ENCODE measurements around the gene SLC9B2.

Gene SLC9B2

DNA sequence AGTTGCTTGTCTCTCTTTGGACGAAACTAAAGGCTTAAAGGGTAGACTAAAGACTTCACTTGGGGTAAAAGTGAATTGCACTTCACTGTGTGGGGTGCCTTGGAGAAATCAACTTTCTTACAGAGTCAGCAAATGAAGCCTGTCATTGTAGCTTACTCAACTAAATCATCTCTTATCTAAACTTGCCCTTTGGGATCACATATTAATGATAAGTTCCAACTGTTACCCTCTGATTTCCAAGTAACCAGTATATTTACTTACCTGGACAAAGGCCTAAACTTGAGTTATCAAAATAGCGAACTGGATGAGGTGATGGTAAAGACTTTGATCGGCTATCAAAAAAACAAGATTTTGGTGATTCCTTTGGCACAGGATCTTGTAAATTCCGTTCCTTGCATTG, 32.0 kb upstream of the SLC9B2 start:
- Mint-ChIP-seq H3K4me3 (no peak overlapping the region), H3K27ac (no peak overlapping the region), H3K36me3 (ENCODE audit: low read depth) (peaks cover 46% of the 10 kb centered on the region), H3K27me3 (ENCODE audit: low read depth, poor library complexity) (no peaks in the 10 kb centered on the region), H3K9me3 (no peaks in the 10 kb centered on the region), H3K4me1 (no peaks in the 10 kb centered on the region)
- TF ChIP-seq, protein P1, sequence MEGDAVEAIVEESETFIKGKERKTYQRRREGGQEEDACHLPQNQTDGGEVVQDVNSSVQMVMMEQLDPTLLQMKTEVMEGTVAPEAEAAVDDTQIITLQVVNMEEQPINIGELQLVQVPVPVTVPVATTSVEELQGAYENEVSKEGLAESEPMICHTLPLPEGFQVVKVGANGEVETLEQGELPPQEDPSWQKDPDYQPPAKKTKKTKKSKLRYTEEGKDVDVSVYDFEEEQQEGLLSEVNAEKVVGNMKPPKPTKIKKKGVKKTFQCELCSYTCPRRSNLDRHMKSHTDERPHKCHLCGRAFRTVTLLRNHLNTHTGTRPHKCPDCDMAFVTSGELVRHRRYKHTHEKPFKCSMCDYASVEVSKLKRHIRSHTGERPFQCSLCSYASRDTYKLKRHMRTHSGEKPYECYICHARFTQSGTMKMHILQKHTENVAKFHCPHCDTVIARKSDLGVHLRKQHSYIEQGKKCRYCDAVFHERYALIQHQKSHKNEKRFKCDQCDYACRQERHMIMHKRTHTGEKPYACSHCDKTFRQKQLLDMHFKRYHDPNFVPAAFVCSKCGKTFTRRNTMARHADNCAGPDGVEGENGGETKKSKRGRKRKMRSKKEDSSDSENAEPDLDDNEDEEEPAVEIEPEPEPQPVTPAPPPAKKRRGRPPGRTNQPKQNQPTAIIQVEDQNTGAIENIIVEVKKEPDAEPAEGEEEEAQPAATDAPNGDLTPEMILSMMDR (IDR thresholded peaks at IDR 0.05): no peak
- DNase-seq: no peak

- no peak overlapping the region for H3K27ac Mint-ChIP-seq
Measured at GRCh38 chr4:103105558-103106356, 29.2 kb upstream of the SLC9B2 start.

GRCh38 chr4:103104886-103105285, 28.3 kb upstream of the SLC9B2 start:
- Mint-ChIP-seq H3K9me3 (no peaks in the 10 kb centered on the region), H3K27me3 (ENCODE audit: low read depth, poor library complexity) (no peaks in the 10 kb centered on the region), H3K4me3 (no peak overlapping the region), H3K27ac (no peak overlapping the region), H3K4me1 (peaks cover 3% of the 10 kb centered on the region), H3K36me3 (ENCODE audit: low read depth) (peaks cover 30% of the 10 kb centered on the region)
- TF ChIP-seq, protein P1 (IDR thresholded peaks at IDR 0.05): no peak
- DNase-seq: no peak

More at GRCh38 chr4:103105558-103106356, 29.2 kb upstream of the SLC9B2 start:
- Mint-ChIP-seq H3K4me3 (no peak overlapping the region), H3K27me3 (ENCODE audit: low read depth, poor library complexity) (no peaks in the 10 kb centered on the region), H3K4me1 (no peaks in the 10 kb centered on the region), H3K36me3 (ENCODE audit: low read depth) (peaks cover 38% of the 10 kb centered on the region), H3K9me3 (no peaks in the 10 kb centered on the region)
- no peak for DNase-seq
- TF ChIP-seq, protein P1 (IDR thresholded peaks at IDR 0.05): no peak

DNA sequence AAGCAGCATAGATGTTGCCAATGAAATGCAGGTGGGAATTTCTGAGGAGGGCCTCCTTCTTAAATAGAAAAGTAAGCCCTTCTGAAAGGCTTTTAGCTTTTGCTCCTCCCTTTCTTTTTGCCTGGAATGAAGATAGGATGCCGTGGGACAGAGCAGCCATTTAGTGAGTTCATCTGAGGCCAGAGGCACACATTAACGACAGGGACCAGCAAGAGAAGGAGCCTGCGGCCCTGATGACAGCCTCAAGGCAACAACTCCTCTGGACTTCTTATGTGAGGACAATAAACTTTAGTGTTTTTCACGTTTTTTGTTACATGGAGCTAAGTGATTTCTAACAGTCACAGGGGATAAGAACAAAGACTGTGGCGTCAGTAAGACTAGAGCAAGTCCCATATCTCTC, 24.1 kb upstream of the SLC9B2 start:
- no peak for DNase-seq
- Mint-ChIP-seq H3K36me3 (ENCODE audit: low read depth) (peaks cover 7% of the 10 kb centered on the region), H3K4me1 (peaks cover 40% of the 10 kb centered on the region)

DNA sequence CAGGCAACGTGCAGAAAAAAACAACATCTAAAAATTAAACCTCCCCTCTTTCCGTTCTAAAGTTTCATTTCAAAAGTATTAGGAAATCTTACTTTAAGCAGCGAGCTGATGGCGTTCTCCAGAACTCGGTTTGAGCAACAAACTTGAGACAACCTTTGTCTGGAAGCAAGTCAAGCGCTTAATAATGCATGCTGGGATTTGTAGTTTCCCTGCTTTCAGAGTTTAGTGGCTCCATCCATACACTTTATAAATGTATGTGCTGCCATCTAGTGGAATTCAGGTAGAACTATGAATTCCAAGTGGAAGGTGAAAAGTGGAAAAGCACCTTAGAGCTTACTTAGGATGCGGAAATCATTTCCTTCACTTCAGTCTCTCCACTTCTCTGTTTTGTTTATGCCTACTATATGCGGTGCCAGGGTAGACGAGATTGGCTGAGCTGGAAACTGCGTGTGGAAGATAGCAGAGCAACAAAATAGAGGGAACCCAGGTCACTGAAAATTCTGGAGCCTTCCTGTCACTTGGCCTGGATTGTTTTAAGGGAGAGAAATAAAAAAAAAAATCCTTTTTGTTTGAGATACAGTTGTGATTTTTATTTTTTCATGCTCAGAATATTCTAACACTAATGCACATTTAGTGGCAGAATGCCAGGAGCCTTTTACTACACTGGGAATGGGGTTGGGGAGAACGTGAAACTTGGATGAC, 23.3 kb upstream of the SLC9B2 start, which contains the start of gene BDH2:
TSS of gene BDH2 (minus strand) at position 144 of the 702 bp plus-strand sequence. CDS start 3,580 bp downstream, outside the sequence.
- peak; percentile 41 for DNase-seq
- H3K4me1 Mint-ChIP-seq: peaks cover 40% of the 10 kb centered on the region

More for the DNA sequence above, 24.1 kb upstream of the SLC9B2 start:
- TF ChIP-seq, protein P1 (IDR thresholded peaks at IDR 0.05): no peak
- Mint-ChIP-seq H3K27me3 (ENCODE audit: low read depth, poor library complexity) (peaks cover 3% of the 10 kb centered on the region), H3K4me3 (no peak overlapping the region), H3K9me3 (no peaks in the 10 kb centered on the region), H3K27ac (no peak overlapping the region)

More for the DNA sequence above, 23.3 kb upstream of the SLC9B2 start, which contains the start of gene BDH2:
- H3K27me3 Mint-ChIP-seq (ENCODE audit: low read depth, poor library complexity): peaks cover 3% of the 10 kb centered on the region
- peak within 1 kb of the TSS; percentile 93 for H3K4me3 Mint-ChIP-seq
- H3K27ac Mint-ChIP-seq: peak within 1 kb of the TSS; percentile 44
- peaks cover 11% of the 10 kb centered on the region for H3K36me3 Mint-ChIP-seq (ENCODE audit: low read depth)
- TF ChIP-seq, protein P1 (IDR thresholded peaks at IDR 0.05): peak; percentile 68
- H3K9me3 Mint-ChIP-seq: no peaks in the 10 kb centered on the region

Data from nephron progenitor cell (in vitro differentiated cells).